GM12878 (cell line): Measurements from ENCODE around the gene HVCN1. TPM values are rescaled to one million over a fixed set of nuclear protein-coding genes. Genes with fewer than 3 reads are reported as not detected.

Experiments used
- CBX5 ChIP-seq: sonication (generic); IDR thresholded peaks from 2 replicates; pipeline ENCODE4 v1.6.1; 2016; ENCODE audit warnings: low read depth, moderate library complexity, mild to moderate bottlenecking, inconsistent platforms
- CHD2 ChIP-seq: IDR thresholded peaks from 2 replicates; pipeline ENCODE4 v1.6.1; 2011; ENCODE audit warnings: low read depth, low read length, improper control_type of control experiment, borderline replicate concordance
- E2F8 ChIP-seq: fragments of 450-650 bp; IDR thresholded peaks from 2 replicates; pipeline ENCODE4 v1.6.1; 2018; ENCODE audit warnings: mild to moderate bottlenecking, low read depth, moderate library complexity; ENCODE audit not compliant: partially characterized antibody
- FOS ChIP-seq: IDR thresholded peaks from 3 replicates; pipeline ENCODE4 v1.6.1; 2011; ENCODE audit warnings: borderline replicate concordance; ENCODE audit not compliant: insufficient read length; ENCODE audit errors: extremely low read depth
- FOXM1 ChIP-seq: IDR thresholded peaks from 2 replicates; pipeline ENCODE4 v1.6.1; 2012; ENCODE audit warnings: low read depth, mild to moderate bottlenecking, inconsistent platforms, low read length, moderate library complexity
- IRF4 ChIP-seq: IDR thresholded peaks from 2 replicates; pipeline ENCODE4 v1.6.1; 2011; ENCODE audit warnings: low read depth, low read length
- MYB ChIP-seq: fragments of 150-350 bp; IDR thresholded peaks from 2 replicates; pipeline ENCODE4 v1.6.1; 2014; ENCODE audit warnings: mild to moderate bottlenecking, low read depth, low read length, borderline replicate concordance
- PML ChIP-seq: IDR thresholded peaks from 2 replicates; pipeline ENCODE4 v1.6.1; 2012; ENCODE audit warnings: low read length, inconsistent platforms
- POLR2AphosphoS2 ChIP-seq: IDR thresholded peaks from 2 replicates; pipeline ENCODE4 v1.6.1; 2011; ENCODE audit warnings: low read depth, mild to moderate bottlenecking, low read length, improper control_type of control experiment, moderate library complexity
- POLR2AphosphoS5 ChIP-seq: IDR thresholded peaks from 2 replicates; pipeline ENCODE4 v1.6.1; 2011; ENCODE audit warnings: mild to moderate bottlenecking, low read length, inconsistent platforms
- PRDM15 ChIP-seq: fragments of 450-650 bp; formaldehyde crosslinking; IDR thresholded peaks from 2 replicates; pipeline ENCODE4 v1.4.0; 2020; ENCODE audit warnings: mild to moderate bottlenecking, moderate library complexity
- SMC3 ChIP-seq: IDR thresholded peaks from 2 replicates; pipeline ENCODE4 v1.6.1; 2011; ENCODE audit warnings: low read length, improper control_type of control experiment, borderline replicate concordance
- SPI1 ChIP-seq: IDR thresholded peaks from 2 replicates; pipeline ENCODE4 v1.6.1; 2011; ENCODE audit warnings: low read depth, mild to moderate bottlenecking, low read length, moderate library complexity, borderline replicate concordance; ENCODE audit not compliant: insufficient read depth
- TCF3 ChIP-seq: IDR thresholded peaks from 2 replicates; pipeline ENCODE4 v1.6.1; 2012; ENCODE audit warnings: low read depth, mild to moderate bottlenecking, low read length, borderline replicate concordance; ENCODE audit not compliant: insufficient read depth
- polyA plus RNA-seq, 11 experiments: library from polyadenylated mRNA; depleted of rRNA in 4 of 11; unstranded in 6 of 11; stranded (reverse) in 5 of 11; fragments of >200 nt; fragmentation: Nextera tagmentation in 4 of 11; fragmentation: Illumina TruSeq in 1 of 11; extraction: Ambion mirVana in 4 of 11; extraction: Trizol in 1 of 11; gene quantifications; 1 replicate in 1 of 11; 2 replicates in 10 of 11; pipeline versions ENCODE4 v1.2.1 to v1.2.3, GENCODE V29; 2011 to 2016; ENCODE audit warnings: inconsistent platforms in 2 of 11, missing spikeins in 2 of 11, low read depth in 1 of 11
- total RNA-seq, 4 experiments: library from RNA; depleted of rRNA in 3 of 4; stranded (reverse); fragments of >200 nt in 3 of 4; fragmentation: Illumina TruSeq in 1 of 4; extraction: Trizol in 1 of 4; gene quantifications; 2 replicates each; pipeline versions ENCODE4 v1.2.1 to v1.2.3, GENCODE V29; 2013 to 2021
- TF ChIP-seq, protein P1 (sequence below): fragments of 450-650 bp; IDR thresholded peaks from 2 replicates; pipeline ENCODE4 v1.6.1; 2014; ENCODE audit warnings: mild to moderate bottlenecking
- TF ChIP-seq, protein P2 (sequence below): IDR thresholded peaks from 2 replicates; pipeline ENCODE4 v1.6.1; 2012; ENCODE audit warnings: low read length, inconsistent platforms
- TF ChIP-seq, protein P3 (sequence below): fragments of 450-650 bp; IDR thresholded peaks from 2 replicates; pipeline ENCODE4 v1.6.1; 2017; ENCODE audit warnings: low read depth, mild to moderate bottlenecking, moderate library complexity
- TF ChIP-seq, protein P4 (sequence below): IDR thresholded peaks from 2 replicates; pipeline ENCODE4 v1.6.1; 2011; ENCODE audit warnings: low read depth, low read length, improper control_type of control experiment, borderline replicate concordance

Gene HVCN1
- total and polyA plus RNA-seq, 10 of the 15 experiments (the other 5 are each of a cell fraction or from before 2014, with no cell fraction given): 27.8 to 181 (median 103) TPM

GRCh38 chr12:110670161-110670701, 18.7 kb downstream of the HVCN1 start (continued):
- TF ChIP-seq, protein P1, sequence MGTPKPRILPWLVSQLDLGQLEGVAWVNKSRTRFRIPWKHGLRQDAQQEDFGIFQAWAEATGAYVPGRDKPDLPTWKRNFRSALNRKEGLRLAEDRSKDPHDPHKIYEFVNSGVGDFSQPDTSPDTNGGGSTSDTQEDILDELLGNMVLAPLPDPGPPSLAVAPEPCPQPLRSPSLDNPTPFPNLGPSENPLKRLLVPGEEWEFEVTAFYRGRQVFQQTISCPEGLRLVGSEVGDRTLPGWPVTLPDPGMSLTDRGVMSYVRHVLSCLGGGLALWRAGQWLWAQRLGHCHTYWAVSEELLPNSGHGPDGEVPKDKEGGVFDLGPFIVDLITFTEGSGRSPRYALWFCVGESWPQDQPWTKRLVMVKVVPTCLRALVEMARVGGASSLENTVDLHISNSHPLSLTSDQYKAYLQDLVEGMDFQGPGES: no peak
- 0 out of 2 replicates have a peak, but pooled peaks have one; percentile 2 for TF ChIP-seq SMC3
- TF ChIP-seq, protein P2, sequence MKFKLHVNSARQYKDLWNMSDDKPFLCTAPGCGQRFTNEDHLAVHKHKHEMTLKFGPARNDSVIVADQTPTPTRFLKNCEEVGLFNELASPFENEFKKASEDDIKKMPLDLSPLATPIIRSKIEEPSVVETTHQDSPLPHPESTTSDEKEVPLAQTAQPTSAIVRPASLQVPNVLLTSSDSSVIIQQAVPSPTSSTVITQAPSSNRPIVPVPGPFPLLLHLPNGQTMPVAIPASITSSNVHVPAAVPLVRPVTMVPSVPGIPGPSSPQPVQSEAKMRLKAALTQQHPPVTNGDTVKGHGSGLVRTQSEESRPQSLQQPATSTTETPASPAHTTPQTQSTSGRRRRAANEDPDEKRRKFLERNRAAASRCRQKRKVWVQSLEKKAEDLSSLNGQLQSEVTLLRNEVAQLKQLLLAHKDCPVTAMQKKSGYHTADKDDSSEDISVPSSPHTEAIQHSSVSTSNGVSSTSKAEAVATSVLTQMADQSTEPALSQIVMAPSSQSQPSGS: peak; percentile 88
- TF ChIP-seq, protein P3, sequence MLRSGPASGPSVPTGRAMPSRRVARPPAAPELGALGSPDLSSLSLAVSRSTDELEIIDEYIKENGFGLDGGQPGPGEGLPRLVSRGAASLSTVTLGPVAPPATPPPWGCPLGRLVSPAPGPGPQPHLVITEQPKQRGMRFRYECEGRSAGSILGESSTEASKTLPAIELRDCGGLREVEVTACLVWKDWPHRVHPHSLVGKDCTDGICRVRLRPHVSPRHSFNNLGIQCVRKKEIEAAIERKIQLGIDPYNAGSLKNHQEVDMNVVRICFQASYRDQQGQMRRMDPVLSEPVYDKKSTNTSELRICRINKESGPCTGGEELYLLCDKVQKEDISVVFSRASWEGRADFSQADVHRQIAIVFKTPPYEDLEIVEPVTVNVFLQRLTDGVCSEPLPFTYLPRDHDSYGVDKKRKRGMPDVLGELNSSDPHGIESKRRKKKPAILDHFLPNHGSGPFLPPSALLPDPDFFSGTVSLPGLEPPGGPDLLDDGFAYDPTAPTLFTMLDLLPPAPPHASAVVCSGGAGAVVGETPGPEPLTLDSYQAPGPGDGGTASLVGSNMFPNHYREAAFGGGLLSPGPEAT: peak; percentile 99
- TF ChIP-seq PRDM15 (CRISPR knock-in tag): no peak
- TF ChIP-seq MYB: peak; percentile 85
- no peak for TF ChIP-seq FOS
- TF ChIP-seq SPI1: peak; percentile 79
- peak; percentile 77 for TF ChIP-seq POLR2AphosphoS5
- peak; percentile 75 for TF ChIP-seq IRF4
- TF ChIP-seq CHD2: peak; percentile 30; the same call in 1 of the 2 replicates
- peak; percentile 90 for TF ChIP-seq CBX5
- TF ChIP-seq, protein P4, sequence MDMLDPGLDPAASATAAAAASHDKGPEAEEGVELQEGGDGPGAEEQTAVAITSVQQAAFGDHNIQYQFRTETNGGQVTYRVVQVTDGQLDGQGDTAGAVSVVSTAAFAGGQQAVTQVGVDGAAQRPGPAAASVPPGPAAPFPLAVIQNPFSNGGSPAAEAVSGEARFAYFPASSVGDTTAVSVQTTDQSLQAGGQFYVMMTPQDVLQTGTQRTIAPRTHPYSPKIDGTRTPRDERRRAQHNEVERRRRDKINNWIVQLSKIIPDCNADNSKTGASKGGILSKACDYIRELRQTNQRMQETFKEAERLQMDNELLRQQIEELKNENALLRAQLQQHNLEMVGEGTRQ: no peak
- 0 out of 2 replicates have a peak, but pooled peaks have one; percentile 66 for TF ChIP-seq PML
- peak; percentile 68; the same call in 1 of the 2 replicates for TF ChIP-seq POLR2AphosphoS2
- peak; percentile 43 for TF ChIP-seq E2F8
- peak; percentile 89 for TF ChIP-seq FOXM1
- no peak for TF ChIP-seq TCF3
